D721Med (cell line): ENCODE results near the gene CTXN3.

Source experiments
- DNase-seq: peaks from one replicate; pipeline ENCODE4 v3.0.0; 2011; ENCODE audit warnings: low spot score; ENCODE audit not compliant: insufficient read length
- FAIRE-seq: peaks from 2 replicates; lab custom pipeline; 2011; peaks lifted over from hg19 to GRCh38; lab: Jason Lieb, UNC
- TF ChIP-seq, protein P1 (sequence below): IDR thresholded peaks from 2 replicates; pipeline ENCODE4 v1.5.1; 2012; ENCODE audit warnings: mild to moderate bottlenecking, control low read depth; ENCODE audit not compliant: insufficient read depth; ENCODE audit errors: missing control alignments

Gene CTXN3

DNA sequence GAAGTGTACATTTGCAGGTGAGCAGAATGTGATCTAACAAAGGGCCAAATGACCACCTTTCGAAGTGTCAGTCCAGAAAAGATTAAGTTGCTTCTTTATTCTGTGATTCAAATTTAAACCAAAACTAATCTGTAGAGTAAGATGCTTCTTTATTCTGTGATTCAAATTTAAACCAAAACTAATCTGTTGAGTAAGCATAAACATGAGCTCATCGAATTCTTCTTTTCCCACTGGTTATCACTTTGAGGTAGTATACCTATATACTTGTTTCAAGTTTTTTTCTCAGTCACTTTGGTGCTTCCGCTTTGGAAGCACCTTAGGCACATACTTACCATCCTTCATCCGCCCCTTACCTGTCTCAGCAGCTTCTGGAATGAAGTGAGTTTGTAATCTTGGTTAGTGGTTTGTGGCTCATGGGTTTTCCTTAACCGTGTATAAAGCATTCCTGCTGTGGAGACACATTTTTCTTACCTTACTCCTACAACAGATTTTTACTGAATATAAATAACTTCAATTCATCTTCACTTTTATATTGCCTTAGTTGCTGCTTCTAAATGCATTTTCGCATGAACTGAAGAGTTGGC, 40.7 kb upstream of the CTXN3 start:
- peak; percentile 46 for FAIRE-seq
- DNase-seq = no peak
- TF ChIP-seq, protein P1, sequence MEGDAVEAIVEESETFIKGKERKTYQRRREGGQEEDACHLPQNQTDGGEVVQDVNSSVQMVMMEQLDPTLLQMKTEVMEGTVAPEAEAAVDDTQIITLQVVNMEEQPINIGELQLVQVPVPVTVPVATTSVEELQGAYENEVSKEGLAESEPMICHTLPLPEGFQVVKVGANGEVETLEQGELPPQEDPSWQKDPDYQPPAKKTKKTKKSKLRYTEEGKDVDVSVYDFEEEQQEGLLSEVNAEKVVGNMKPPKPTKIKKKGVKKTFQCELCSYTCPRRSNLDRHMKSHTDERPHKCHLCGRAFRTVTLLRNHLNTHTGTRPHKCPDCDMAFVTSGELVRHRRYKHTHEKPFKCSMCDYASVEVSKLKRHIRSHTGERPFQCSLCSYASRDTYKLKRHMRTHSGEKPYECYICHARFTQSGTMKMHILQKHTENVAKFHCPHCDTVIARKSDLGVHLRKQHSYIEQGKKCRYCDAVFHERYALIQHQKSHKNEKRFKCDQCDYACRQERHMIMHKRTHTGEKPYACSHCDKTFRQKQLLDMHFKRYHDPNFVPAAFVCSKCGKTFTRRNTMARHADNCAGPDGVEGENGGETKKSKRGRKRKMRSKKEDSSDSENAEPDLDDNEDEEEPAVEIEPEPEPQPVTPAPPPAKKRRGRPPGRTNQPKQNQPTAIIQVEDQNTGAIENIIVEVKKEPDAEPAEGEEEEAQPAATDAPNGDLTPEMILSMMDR = no peak

DNA sequence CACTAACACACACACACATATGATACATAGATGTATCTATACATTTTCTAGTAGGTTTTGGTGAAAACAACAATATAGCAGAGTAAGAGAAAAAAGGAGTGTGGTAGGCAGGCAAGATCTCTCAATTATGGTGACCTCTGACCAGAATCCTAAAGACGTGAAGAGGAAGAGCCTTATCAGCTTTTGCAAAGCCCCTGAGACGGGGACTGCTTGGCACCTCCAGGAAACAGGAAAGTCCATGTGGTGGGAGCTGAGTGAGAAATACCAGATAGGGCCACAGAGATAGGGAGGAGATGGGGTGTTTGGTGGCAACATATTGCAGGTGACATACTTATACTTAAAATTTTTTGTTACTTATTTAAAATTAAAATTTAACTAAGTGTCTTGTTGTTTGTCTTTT, 39.9 kb upstream of the CTXN3 start:
- TF ChIP-seq, protein P1 = no peak
- DNase-seq = no peak
- FAIRE-seq = no peak

DNA sequence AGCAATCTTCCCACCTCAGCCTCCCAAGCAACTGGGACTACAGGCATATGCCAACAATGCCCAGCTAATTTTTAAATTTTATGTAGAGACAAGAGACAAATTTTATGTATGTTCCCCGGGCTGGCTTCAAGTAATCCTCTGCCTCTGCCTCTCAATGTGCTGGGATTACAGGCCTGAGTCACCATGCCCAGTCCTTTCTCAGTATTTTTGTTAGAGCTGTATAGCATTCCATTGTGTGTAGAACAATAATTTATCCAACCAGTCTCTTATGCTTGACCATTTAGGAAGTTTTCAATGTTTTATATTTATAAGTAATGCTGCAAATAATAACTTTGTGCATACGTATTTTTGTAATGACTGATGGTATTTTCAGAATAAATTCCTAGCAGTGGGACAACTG, 38.9 kb upstream of the CTXN3 start:
- TF ChIP-seq, protein P1 = no peak
- DNase-seq (no peak), FAIRE-seq (no peak)

DNA sequence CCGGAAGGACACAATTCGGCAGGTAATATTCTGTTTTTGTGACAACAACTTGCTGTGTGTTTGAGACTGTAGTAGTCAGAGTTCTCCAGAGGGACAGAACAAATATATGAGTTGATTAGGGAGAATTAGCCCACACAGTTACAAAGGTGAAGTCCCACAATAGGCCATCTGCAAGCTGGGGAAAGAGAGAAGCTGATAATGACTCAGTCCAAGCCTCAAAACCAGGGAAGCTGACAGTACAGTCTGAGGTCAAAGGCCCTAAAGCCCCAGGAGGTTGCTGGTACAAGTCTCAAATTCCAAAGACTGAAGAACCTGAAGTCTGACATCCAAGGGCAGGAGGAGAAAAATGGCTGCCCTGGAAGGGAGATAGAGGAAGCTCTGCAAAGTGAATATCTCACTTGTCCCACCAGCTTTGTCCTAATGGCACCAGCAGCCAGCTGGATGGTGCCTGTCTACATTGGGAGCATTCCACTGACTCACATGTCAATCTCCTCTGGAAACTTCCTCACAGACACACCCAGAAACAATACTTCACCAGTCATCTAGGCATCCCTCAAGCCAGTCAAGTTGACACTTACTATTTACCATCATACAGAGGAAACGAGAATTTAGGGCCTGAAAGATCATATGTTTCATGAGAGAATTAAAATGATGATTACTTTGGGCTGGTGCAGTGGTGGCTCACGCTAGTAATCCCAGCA, 36.3 kb upstream of the CTXN3 start:
- DNase-seq (no peak), FAIRE-seq (no peak)
- TF ChIP-seq, protein P1 = no peak

DNA sequence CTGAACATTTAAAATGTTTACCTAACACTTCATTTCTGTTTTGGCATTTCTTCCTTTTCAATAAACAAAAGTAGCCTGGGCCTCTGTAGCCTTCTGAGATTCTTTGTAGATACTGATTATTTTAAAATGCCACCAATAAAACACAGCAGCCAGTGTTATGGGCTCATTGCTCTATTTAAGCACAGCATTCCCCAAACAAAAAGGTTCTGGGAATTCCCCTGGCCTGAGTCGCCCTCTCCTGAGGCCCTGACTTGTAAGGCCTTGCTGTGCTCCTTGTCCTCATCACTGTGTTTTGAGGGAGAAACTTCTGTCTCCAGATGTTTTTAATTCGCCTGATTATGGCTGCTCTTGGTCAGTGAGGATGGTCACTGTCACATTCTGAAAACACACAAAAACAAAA, 33.0 kb upstream of the CTXN3 start:
- FAIRE-seq (no peak), DNase-seq (no peak)
- TF ChIP-seq, protein P1 = no peak

DNA sequence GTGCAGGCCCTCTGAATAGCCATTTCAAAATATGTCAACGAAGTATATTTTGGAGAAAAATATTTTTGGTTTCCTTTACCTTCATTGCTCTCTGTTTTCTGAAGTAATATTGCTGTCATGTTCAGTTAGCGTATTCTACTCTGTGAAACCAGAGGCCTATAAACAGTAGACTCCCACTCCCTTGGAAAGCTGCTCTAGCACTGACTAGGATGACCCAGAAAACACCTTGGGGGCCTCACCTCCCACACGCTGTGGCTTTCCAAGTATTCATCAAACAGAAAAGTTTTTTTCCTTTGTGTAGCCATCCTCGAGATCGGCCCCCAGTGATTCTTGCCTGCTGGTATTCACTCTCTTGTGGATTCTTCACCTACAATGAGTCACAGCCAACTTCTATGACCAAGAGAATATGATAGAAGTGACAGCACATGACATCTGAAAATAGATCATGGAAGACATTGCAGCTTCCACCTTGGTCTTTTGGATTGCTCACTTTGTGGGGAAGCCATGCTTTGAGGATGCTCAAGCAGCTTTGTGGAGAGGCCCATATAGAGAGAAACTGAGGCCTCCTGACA, 28.9 kb upstream of the CTXN3 start:
- DNase-seq = no peak
- TF ChIP-seq, protein P1 = no peak
- no peak for FAIRE-seq

DNA sequence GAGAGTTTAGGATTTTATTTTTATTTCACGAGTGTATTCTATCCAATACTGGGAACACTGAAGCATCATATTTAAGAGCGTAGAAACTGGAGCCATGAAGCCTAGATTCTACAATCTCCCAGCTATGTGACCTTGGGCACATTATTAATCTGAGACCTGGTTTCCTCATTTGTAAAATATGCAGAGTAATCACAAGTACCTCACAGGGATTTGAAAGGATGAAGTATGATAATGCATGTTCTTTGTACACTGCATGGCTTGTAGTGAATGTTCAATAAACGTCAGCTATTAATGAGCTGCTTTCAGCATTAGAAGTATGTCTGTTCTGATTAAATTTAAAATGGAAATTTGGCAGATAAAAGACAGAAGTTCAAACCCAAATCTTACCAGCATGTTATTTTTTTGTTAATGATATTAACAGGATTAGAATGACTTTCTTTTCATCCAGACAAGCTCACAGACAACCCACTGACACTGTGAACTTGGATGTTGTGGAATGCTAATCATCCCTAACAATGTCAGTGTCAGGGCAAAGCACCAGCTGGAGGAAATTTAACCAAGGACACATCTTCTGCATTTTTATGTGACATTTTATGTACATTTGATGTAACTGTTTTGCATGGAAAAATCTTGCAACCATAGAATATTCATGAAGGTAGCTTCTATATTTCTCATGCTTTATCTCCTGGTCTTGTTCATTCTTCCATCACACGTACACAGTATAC, 27.1 kb upstream of the CTXN3 start:
- TF ChIP-seq, protein P1 = no peak
- FAIRE-seq = peak; percentile 32
- no peak for DNase-seq
